HepG2 (cell line): ENCODE measurements around the gene GPR137. TPM values are rescaled to one million over a fixed set of nuclear protein-coding genes. Genes with fewer than 3 reads are reported as not detected.

ENCODE experiments used
- DDIT3 ChIP-seq: sonication (generic); formaldehyde crosslinking; IDR thresholded peaks from 2 replicates; pipeline ENCODE4 v1.4.0; 2020; ENCODE audit warnings: mild to moderate bottlenecking, missing genetic modification reagents
- DMAP1 ChIP-seq: IDR thresholded peaks from 2 replicates; pipeline ENCODE4 v1.6.1; 2016
- DNMT1 ChIP-seq: sonication (generic); formaldehyde crosslinking; IDR thresholded peaks from 2 replicates; pipeline ENCODE4 v1.5.1; 2020; ENCODE audit warnings: mild to moderate bottlenecking, missing genetic modification reagents
- FOXK2 ChIP-seq: fragments of 450-650 bp; IDR thresholded peaks from 2 replicates; pipeline ENCODE4 v1.6.1; 2016
- IKZF1 ChIP-seq: fragments of 450-650 bp; IDR thresholded peaks from 2 replicates; pipeline ENCODE4 v1.7.1; 2016
- ISL2 ChIP-seq: sonication (generic); formaldehyde crosslinking; IDR thresholded peaks from 2 replicates; pipeline ENCODE4 v1.5.0; 2020; ENCODE audit warnings: missing genetic modification reagents
- KDM2A ChIP-seq: sonication (generic); formaldehyde crosslinking; IDR thresholded peaks from 2 replicates; pipeline ENCODE4 v1.4.0; 2020; ENCODE audit warnings: low read depth, missing genetic modification reagents, borderline replicate concordance
- MAFG ChIP-seq: sonication (generic); formaldehyde crosslinking; IDR thresholded peaks from 2 replicates; pipeline ENCODE4 v1.5.1; 2020; ENCODE audit warnings: mild to moderate bottlenecking, missing genetic modification reagents
- MED13 ChIP-seq: sonication (generic); formaldehyde crosslinking; IDR thresholded peaks from 2 replicates; pipeline ENCODE4 v1.5.0; 2020; ENCODE audit warnings: missing genetic modification reagents
- NFE2L1 ChIP-seq: sonication (generic); formaldehyde crosslinking; IDR thresholded peaks from 2 replicates; pipeline ENCODE4 v1.4.0; 2020; ENCODE audit warnings: missing genetic modification reagents, mild to moderate bottlenecking, borderline replicate concordance
- PPARG ChIP-seq: conservative IDR thresholded peaks from 2 replicates; pipeline ENCODE4 v1.6.1; 2016; ENCODE audit warnings: missing biosample characterization, missing genetic modification reagents
- SOX13 ChIP-seq, 3 experiments: fragments of 450-650 bp in 1 of 3; sonication (generic) in 1 of 3; formaldehyde crosslinking in 1 of 3; IDR thresholded peaks in 2 of 3; conservative IDR thresholded peaks in 1 of 3; 2 replicates each; pipeline versions ENCODE4 v1.5.0 to v1.6.1; 2016 to 2020; ENCODE audit warnings: antibody characterized with exemption in 1 of 3, mild to moderate bottlenecking in 1 of 3, missing compliant biosample characterization in 1 of 3, missing genetic modification reagents in 1 of 3, moderate library complexity in 1 of 3
- SP1 ChIP-seq, 2 experiments: fragments of 450-650 bp in 1 of 2; sonication (generic) in 1 of 2; formaldehyde crosslinking in 1 of 2; IDR thresholded peaks; 2 replicates each; pipeline versions ENCODE4 v1.4.0 to v1.6.1; 2016 to 2020; ENCODE audit warnings: missing genetic modification reagents in 1 of 2
- SRSF1 ChIP-seq: fragments of 200-400 bp; formaldehyde crosslinking; optimal IDR thresholded peaks from 2 replicates; pipeline ENCODE3; 2017; ENCODE audit warnings: mild to moderate bottlenecking, low read depth, low read length, moderate library complexity
- SRY ChIP-seq: sonication (generic); formaldehyde crosslinking; IDR thresholded peaks from 2 replicates; pipeline ENCODE4 v1.8.0; 2022; ENCODE audit warnings: mild to moderate bottlenecking, missing genetic modification reagents
- TEAD3 ChIP-seq: optimal IDR thresholded peaks from 2 replicates; pipeline ENCODE3; 2016; ENCODE audit warnings: borderline replicate concordance
- TSC22D2 ChIP-seq: sonication (generic); formaldehyde crosslinking; IDR thresholded peaks from 2 replicates; pipeline ENCODE4 v1.5.1; 2020; ENCODE audit warnings: missing genetic modification reagents, mild to moderate bottlenecking, borderline replicate concordance
- ZNF337 ChIP-seq: sonication (generic); formaldehyde crosslinking; IDR thresholded peaks from 2 replicates; pipeline ENCODE4 v1.5.1; 2020; ENCODE audit warnings: missing genetic modification reagents, low read depth, mild to moderate bottlenecking, borderline replicate concordance
- ZNF34 ChIP-seq: sonication (generic); formaldehyde crosslinking; IDR thresholded peaks from 2 replicates; pipeline ENCODE4 v1.4.0; 2020; ENCODE audit warnings: mild to moderate bottlenecking, missing genetic modification reagents, borderline replicate concordance
- ZNF512B ChIP-seq: sonication (generic); formaldehyde crosslinking; IDR thresholded peaks from 2 replicates; pipeline ENCODE4 v1.5.1; 2020; ENCODE audit warnings: missing genetic modification reagents, mild to moderate bottlenecking, borderline replicate concordance
- ZNF567 ChIP-seq: sonication (generic); formaldehyde crosslinking; IDR thresholded peaks from 2 replicates; pipeline ENCODE4 v1.8.1; 2023; ENCODE audit warnings: mild to moderate bottlenecking, missing genetic modification reagents, borderline replicate concordance
- ZNF687 ChIP-seq: sonication (generic); formaldehyde crosslinking; IDR thresholded peaks from 2 replicates; pipeline ENCODE4 v1.5.1; 2020; ENCODE audit warnings: mild to moderate bottlenecking, missing genetic modification reagents, moderate library complexity
- ZNF777 ChIP-seq: sonication (generic); formaldehyde crosslinking; IDR thresholded peaks from 2 replicates; pipeline ENCODE4 v1.4.0; 2020; ENCODE audit warnings: missing genetic modification reagents
- polyA plus RNA-seq, 8 experiments: library from polyadenylated mRNA; depleted of rRNA in 3 of 8; stranded (reverse) in 7 of 8; unstranded in 1 of 8; fragments of >200 nt; fragmentation: Illumina TruSeq in 4 of 8; extraction: Trizol in 4 of 8; gene quantifications; 2 replicates each; pipeline versions ENCODE4 v1.2.1 to v1.2.3, GENCODE V29; 2011 to 2016; ENCODE audit warnings: low read depth in 4 of 8, missing spikeins in 1 of 8, mixed read lengths in 1 of 8; ENCODE audit not compliant: insufficient read depth in 1 of 8
- total RNA-seq, 5 experiments: library from RNA; depleted of rRNA; stranded (reverse); fragments of >200 nt; fragmentation: Illumina TruSeq; extraction: Trizol; gene quantifications; 2 replicates each; pipeline ENCODE4 v1.2.3, GENCODE V29; 2016; ENCODE audit warnings: low read depth in 1 of 5

Gene GPR137
- total and polyA plus RNA-seq, 2 of the 13 experiments (the other 11 are each of a cell fraction or from before 2014, with no cell fraction given), result 8.5 to 13.2 TPM

GRCh38 chr11:64305691-64306562, 20.3 kb downstream of the GPR137 start (continued):
- no peak for TF ChIP-seq ZNF34
- TF ChIP-seq TSC22D2 (CRISPR knock-in tag), result no peak
- TF ChIP-seq MAFG (CRISPR knock-in tag), result no peak
- TF ChIP-seq DDIT3 (CRISPR knock-in tag), result no peak
- no peak for TF ChIP-seq SP1 (IDR thresholded peaks at IDR 0.05)
- 0 out of 2 replicates have a peak, but pooled peaks have one; percentile 9 for TF ChIP-seq SP1 (CRISPR knock-in tag; IDR thresholded peaks at IDR 0.05)
- TF ChIP-seq SRY, result no peak
- no peak; the same call in none of the 2 replicates for TF ChIP-seq MED13 (CRISPR knock-in tag)
- TF ChIP-seq ZNF777 (CRISPR knock-in tag), result peak; percentile 43; the same call in 1 of the 2 replicates
- no peak for TF ChIP-seq ZNF567
- peak; percentile 82 for TF ChIP-seq ZNF687
- TF ChIP-seq ISL2, result no peak
- peak; percentile 63; the same call in 1 of the 2 replicates for TF ChIP-seq ZNF337 (CRISPR knock-in tag)
- no peak for TF ChIP-seq NFE2L1 (CRISPR knock-in tag)
- TF ChIP-seq SRSF1, result no peak
- TF ChIP-seq ZNF512B (CRISPR knock-in tag), result peak; percentile 44; the same call in 1 of the 2 replicates
- peak; percentile 80 for TF ChIP-seq KDM2A (CRISPR knock-in tag)
- peak; percentile 87 for TF ChIP-seq PPARG (CRISPR knock-in tag)
- no peak for TF ChIP-seq DNMT1
- peak; percentile 67 for TF ChIP-seq DMAP1 (CRISPR knock-in tag)
- no peak for TF ChIP-seq TEAD3
- no peak for TF ChIP-seq IKZF1
- no peak for TF ChIP-seq SOX13 (IDR thresholded peaks at IDR 0.05)
- TF ChIP-seq SOX13 (CRISPR knock-in tag; conservative IDR thresholded peaks at IDR 0.05 in 1 of 2, IDR thresholded peaks at IDR 0.05 in 1 of 2), result no peak
- TF ChIP-seq FOXK2, result no peak
